ES-I3 (cell line): ENCODE data around the gene NTNG1.

ENCODE experiments used
- H3K36me3 ChIP-seq: 2 replicates; pipeline ENCODE4 v1.6.1; 2013; ENCODE audit warnings: mild to moderate bottlenecking, low read length, control low read depth, moderate library complexity; ENCODE audit not compliant: insufficient read depth
- H3K4me1 ChIP-seq: 2 replicates; pipeline ENCODE4 v1.6.1; 2013; ENCODE audit warnings: mild to moderate bottlenecking, control low read depth, low read length; ENCODE audit not compliant: insufficient read depth
- H3K9ac ChIP-seq: 2 replicates; pipeline ENCODE4 v1.6.1; 2013; ENCODE audit warnings: low read depth, mild to moderate bottlenecking, low read length, moderate library complexity
- H3K9me3 ChIP-seq: 2 replicates; pipeline ENCODE4 v1.6.1; 2013; ENCODE audit warnings: mild to moderate bottlenecking, low read length, moderate library complexity; ENCODE audit not compliant: control insufficient read depth, insufficient read depth

Gene NTNG1

GRCh38 chr1:107523736-107524135, 382.9 kb downstream of the NTNG1 start:
- H3K36me3 ChIP-seq = no peaks in the 10 kb centered on the region
- peaks cover 10% of the 10 kb centered on the region; the same call in 1 of the 2 replicates for H3K4me1 ChIP-seq
- no peaks in the 10 kb centered on the region for H3K9me3 ChIP-seq
- H3K9ac ChIP-seq = no peak overlapping the region

GRCh38 chr1:107524301-107524700, 383.5 kb downstream of the NTNG1 start:
- no peaks in the 10 kb centered on the region for H3K9me3 ChIP-seq
- H3K36me3 ChIP-seq = no peaks in the 10 kb centered on the region
- no peak overlapping the region for H3K9ac ChIP-seq
- peaks cover 10% of the 10 kb centered on the region; the same call in 1 of the 2 replicates for H3K4me1 ChIP-seq

GRCh38 chr1:107525145-107525544, 384.3 kb downstream of the NTNG1 start:
- no peaks in the 10 kb centered on the region for H3K9me3 ChIP-seq
- no peak overlapping the region for H3K9ac ChIP-seq
- H3K4me1 ChIP-seq = peaks cover 10% of the 10 kb centered on the region; the same call in 1 of the 2 replicates
- H3K36me3 ChIP-seq = no peaks in the 10 kb centered on the region

DNA sequence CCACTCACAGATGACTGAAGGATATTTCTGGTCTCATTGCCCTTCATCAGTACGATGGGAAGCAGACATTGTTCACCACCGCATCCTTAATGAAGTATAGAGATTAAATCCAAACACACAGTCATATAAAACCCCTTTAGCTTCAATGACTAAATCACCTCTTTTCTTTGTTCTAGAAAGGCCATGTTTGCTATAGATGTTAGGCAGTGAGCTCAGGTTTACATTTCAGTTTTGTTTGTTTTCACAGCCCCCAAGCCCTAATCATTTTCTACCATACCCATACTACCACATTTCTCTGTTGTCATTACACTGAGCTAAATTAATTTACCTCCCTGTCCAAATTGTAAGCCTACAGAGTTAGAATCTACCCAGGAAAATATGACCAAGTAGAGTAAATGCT, 385.1 kb downstream of the NTNG1 start:
- Histone ChIP-seq H3K36me3 (no peaks in the 10 kb centered on the region), H3K9me3 (no peaks in the 10 kb centered on the region), H3K9ac (no peak overlapping the region), H3K4me1 (peaks cover 10% of the 10 kb centered on the region; the same call in 1 of the 2 replicates)

DNA sequence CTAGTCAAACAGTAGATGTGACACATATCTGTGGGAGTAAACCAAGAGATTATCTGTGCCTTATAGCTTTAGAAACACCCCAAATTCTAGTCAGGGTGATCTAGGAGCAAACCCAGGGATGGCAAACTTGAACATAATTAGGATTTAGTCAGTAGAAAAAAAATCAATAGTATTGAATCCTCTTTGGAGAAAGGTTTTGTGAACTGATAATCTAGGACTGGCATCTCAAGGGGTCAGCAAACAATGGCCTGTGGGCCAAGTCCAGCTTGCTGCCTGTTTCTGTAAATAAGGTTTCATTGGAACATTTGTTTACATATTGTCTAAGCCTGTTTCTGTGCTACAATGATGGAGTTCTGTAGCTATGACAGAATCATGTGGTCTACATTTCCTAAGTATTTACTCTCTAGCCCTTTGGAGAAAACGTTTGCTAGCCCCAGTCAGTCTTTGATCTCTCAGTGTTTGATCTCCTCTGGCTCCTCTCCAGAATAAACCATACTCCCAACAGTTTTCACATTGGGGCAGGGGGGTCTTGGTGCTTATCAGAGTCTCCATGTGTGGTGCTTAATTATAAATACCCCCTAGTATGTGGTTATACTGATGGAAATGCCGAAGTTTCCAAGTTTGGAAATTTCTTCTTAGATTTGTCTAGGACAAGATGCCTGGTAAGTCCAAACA, 385.8 kb downstream of the NTNG1 start:
- Histone ChIP-seq H3K4me1 (peaks cover 10% of the 10 kb centered on the region; the same call in 1 of the 2 replicates), H3K36me3 (no peaks in the 10 kb centered on the region), H3K9ac (no peak overlapping the region), H3K9me3 (no peaks in the 10 kb centered on the region)

- Histone ChIP-seq H3K9me3 (no peaks in the 10 kb centered on the region), H3K9ac (no peak overlapping the region), H3K4me1 (peaks cover 8% of the 10 kb centered on the region; the same call in 1 of the 2 replicates), H3K36me3 (no peaks in the 10 kb centered on the region)
These were observed 388.8 kb downstream of the NTNG1 start for GRCh38 chr1:107529511-107530149.

GRCh38 chr1:107530543-107530942, 389.7 kb downstream of the NTNG1 start:
- H3K36me3 ChIP-seq = no peaks in the 10 kb centered on the region
- no peaks in the 10 kb centered on the region; the same call in 1 of the 2 replicates for H3K4me1 ChIP-seq
- no peak overlapping the region for H3K9ac ChIP-seq
- no peaks in the 10 kb centered on the region for H3K9me3 ChIP-seq

- H3K9me3 ChIP-seq = no peaks in the 10 kb centered on the region
- H3K9ac ChIP-seq = no peak overlapping the region
- H3K4me1 ChIP-seq = no peaks in the 10 kb centered on the region
- H3K36me3 ChIP-seq = no peaks in the 10 kb centered on the region
These were observed 390.4 kb downstream of the NTNG1 start for GRCh38 chr1:107531065-107531908.

DNA sequence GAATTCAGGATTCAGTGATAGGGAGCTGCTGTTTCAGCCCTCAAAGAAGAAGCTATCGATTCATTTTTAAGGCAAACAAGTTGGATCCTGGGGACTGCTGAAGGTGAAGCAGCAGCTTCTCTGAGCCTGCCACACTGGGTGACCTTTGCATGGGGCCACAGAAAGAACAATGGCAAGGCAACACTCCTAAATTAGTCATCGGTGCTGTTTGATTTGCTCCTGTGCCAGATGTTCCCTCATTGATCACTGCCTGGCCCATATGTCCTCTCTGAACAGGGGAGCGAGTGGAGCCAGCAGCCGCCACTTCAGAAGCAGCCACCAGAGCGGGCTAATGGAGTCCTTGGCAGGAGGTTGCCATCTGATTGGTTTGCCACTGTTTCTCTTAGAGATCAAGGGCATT, 391.5 kb downstream of the NTNG1 start:
- no peak overlapping the region for H3K9ac ChIP-seq
- no peaks in the 10 kb centered on the region for H3K4me1 ChIP-seq
- H3K36me3 ChIP-seq = no peaks in the 10 kb centered on the region
- H3K9me3 ChIP-seq = no peaks in the 10 kb centered on the region
